Gastroesophageal sphincter (tissue), 4 donors: ENCODE measurements around the gene RASL10A. TPM values are rescaled to one million over a fixed set of nuclear protein-coding genes. Genes with fewer than 3 reads are reported as not detected.
A peak's percentile ranks its signal among the peaks of the same experiment; 100 is the strongest.

ENCODE experiments used
- ATAC-seq: fragments of 150-250 bp; one replicate; pipeline ENCODE4 v1.9.1; 2016; ENCODE audit warnings: mild to moderate bottlenecking, moderate library complexity
- H3K27ac ChIP-seq, 4 donors: fragments of 200-600 bp; sonication (generic) in 3 of 4; 1 replicate in 3 of 4; 2 replicates in 1 of 4; pipeline ENCODE4 v1.5.1; 2016 to 2019
- H3K27me3 ChIP-seq: fragments of 200-600 bp; sonication (generic); one replicate; pipeline ENCODE4 v1.5.1; 2019
- H3K36me3 ChIP-seq, 2 donors: fragments of 200-600 bp; sonication (generic); one replicate each; pipeline ENCODE4 v1.5.1; 2019; ENCODE audit warnings: control low read depth in 1 of 2
- H3K4me1 ChIP-seq, 3 donors: fragments of 200-600 bp; sonication (generic); 1 replicate in 2 of 3; 2 replicates in 1 of 3; pipeline ENCODE4 v1.5.1; 2016 to 2019; ENCODE audit warnings: control low read depth in 2 of 3
- H3K4me3 ChIP-seq, 2 donors: fragments of 200-600 bp; sonication (generic); one replicate each; pipeline ENCODE4 v1.5.1; 2019; ENCODE audit warnings: mild to moderate bottlenecking in 1 of 2, moderate library complexity in 1 of 2
- H3K9me3 ChIP-seq, 3 donors: fragments of 200-600 bp; sonication (generic); one replicate each; pipeline ENCODE4 v1.5.1; 2017 to 2019; ENCODE audit warnings: control low read depth in 2 of 3
- CTCF ChIP-seq, 4 experiments: fragments of 200-600 bp in 2 of 4; fragments of 450-650 bp in 2 of 4; sonication (generic) in 1 of 4; IDR thresholded peaks; one replicate each; pipeline ENCODE4 v1.5.1; 2017 to 2019; ENCODE audit warnings: antibody characterized with exemption in 4 of 4, mild to moderate bottlenecking in 2 of 4, moderate library complexity in 2 of 4
- EP300 ChIP-seq: sonication (generic); formaldehyde crosslinking; IDR thresholded peaks from one replicate; pipeline ENCODE4 v1.6.1; 2017; ENCODE audit warnings: antibody characterized with exemption, mild to moderate bottlenecking
- POLR2A ChIP-seq, 2 donors: fragments of 450-650 bp; IDR thresholded peaks; one replicate each; pipeline ENCODE4 v1.6.1; 2017; ENCODE audit warnings: antibody characterized with exemption in 2 of 2, mild to moderate bottlenecking in 2 of 2, moderate library complexity in 1 of 2
- POLR2AphosphoS5 ChIP-seq: sonication (generic); formaldehyde crosslinking; IDR thresholded peaks from one replicate; pipeline ENCODE4 v1.6.1; 2017; ENCODE audit warnings: antibody characterized with exemption
- WGBS, 2 donors: methylation state at CpG; one replicate each; pipeline ENCODE4 v1.1.5; 2018; ENCODE audit warnings: low coverage in 1 of 2; 5-methylcytosine and 5-hydroxymethylcytosine counted together
- total RNA-seq, 4 donors: library from RNA; depleted of rRNA; stranded (reverse); fragments of >200 nt; gene quantifications; one replicate each; pipeline ENCODE4 v1.1.0, GENCODE V29; 2016

The RASL10A gene
- total RNA-seq, 4 donors from 2014 or later: 0.40 to 0.73 (median 0.72) TPM; not detected in 1

- no peak for ATAC-seq
- Histone ChIP-seq H3K36me3 (peaks cover 0 to 100% of the 10 kb centered on the region in 2 donors), H3K9me3 (no peaks in the 10 kb centered on the region), H3K4me1 (peaks cover 0 to 12% (median 0%) of the 10 kb centered on the region in 3 donors), H3K27ac (no peak overlapping the region), H3K27me3 (no peaks in the 10 kb centered on the region), H3K4me3 (no peak overlapping the region)
- TF ChIP-seq CTCF (IDR thresholded peaks at IDR 0.05) (no peak), EP300 (no peak), POLR2AphosphoS5 (no peak), POLR2A (IDR thresholded peaks at IDR 0.05) (no peak)
- WGBS, 2 donors: 75% methylated on average over 2 of the region's 8 CpGs; no CpG with 5 or more reads in 1 of the 2 donors
Measured at GRCh38 chr22:29332886-29333496, 17.5 kb upstream of the RASL10A start.

GRCh38 chr22:29331658-29332300 is 16.3 kb upstream of the RASL10A start:
- Histone ChIP-seq H3K4me1 (peaks cover 0 to 12% (median 0%) of the 10 kb centered on the region in 3 donors), H3K4me3 (no peak overlapping the region), H3K27me3 (no peaks in the 10 kb centered on the region), H3K36me3 (peaks cover 0 to 100% of the 10 kb centered on the region in 2 donors), H3K27ac (no peak overlapping the region), H3K9me3 (no peaks in the 10 kb centered on the region)
- no peak for ATAC-seq
- TF ChIP-seq CTCF (IDR thresholded peaks at IDR 0.05) (no peak), EP300 (no peak), POLR2AphosphoS5 (no peak), POLR2A (IDR thresholded peaks at IDR 0.05) (no peak)
- 40% methylated on average over 1 of the region's 14 CpGs; no CpG with 5 or more reads in 1 of the 2 donors for WGBS, 2 donors

GRCh38 chr22:29331213-29331612 is 15.7 kb upstream of the RASL10A start:
- no peaks in the 10 kb centered on the region for H3K9me3 ChIP-seq
- no peak overlapping the region for H3K27ac ChIP-seq
- H3K4me3 ChIP-seq: no peak overlapping the region
- peaks cover 0 to 15% (median 0%) of the 10 kb centered on the region in 3 donors for H3K4me1 ChIP-seq
- no peaks in the 10 kb centered on the region for H3K27me3 ChIP-seq
- no peak for ATAC-seq
- WGBS, 2 donors: 76% methylated on average over 3 of the region's 8 CpGs; no CpG with 5 or more reads in 1 of the 2 donors
- TF ChIP-seq POLR2A (IDR thresholded peaks at IDR 0.05) (no peak), EP300 (no peak), POLR2AphosphoS5 (no peak), CTCF (IDR thresholded peaks at IDR 0.05) (no peak)
- H3K36me3 ChIP-seq: peaks cover 0 to 99% of the 10 kb centered on the region in 2 donors

- 10% methylated on average over 5 of the region's 9 CpGs; no CpG with 5 or more reads in 1 of the 2 donors for WGBS, 2 donors
- Histone ChIP-seq H3K36me3 (peaks cover 0 to 94% of the 10 kb centered on the region in 2 donors), H3K27me3 (no peaks in the 10 kb centered on the region), H3K27ac (no peak overlapping the region), H3K4me3 (no peak overlapping the region), H3K4me1 (peaks cover 0 to 18% (median 0%) of the 10 kb centered on the region in 3 donors), H3K9me3 (no peaks in the 10 kb centered on the region)
- no peak for TF ChIP-seq POLR2A (IDR thresholded peaks at IDR 0.05)
- TF ChIP-seq POLR2AphosphoS5: no peak
- no peak for TF ChIP-seq EP300
- TF ChIP-seq CTCF (IDR thresholded peaks at IDR 0.05): no peak
- ATAC-seq: peak; percentile 14
Measured at GRCh38 chr22:29330753-29331152, 15.3 kb upstream of the RASL10A start.

- ATAC-seq: no peak
- no peaks in the 10 kb centered on the region for H3K27me3 ChIP-seq
- no CpG with 5 or more reads among the region's 19 CpGs for WGBS, 2 donors
- TF ChIP-seq POLR2A (IDR thresholded peaks at IDR 0.05): no peak
- no peak for TF ChIP-seq CTCF (IDR thresholded peaks at IDR 0.05)
- TF ChIP-seq EP300: no peak
- TF ChIP-seq POLR2AphosphoS5: no peak
- H3K4me1 ChIP-seq: peaks cover 0 to 18% (median 0%) of the 10 kb centered on the region in 3 donors
- no peak overlapping the region for H3K4me3 ChIP-seq
- no peak overlapping the region for H3K27ac ChIP-seq
- H3K36me3 ChIP-seq: peaks cover 0 to 89% of the 10 kb centered on the region in 2 donors
- H3K9me3 ChIP-seq: no peaks in the 10 kb centered on the region
Measured at GRCh38 chr22:29330291-29330690, 14.8 kb upstream of the RASL10A start.
